ENCODE measurements around the gene TRH.
"Not testable (repeated sequence)": the region's sequence is repeated elsewhere in the genome, so short reads cannot be mapped to it uniquely, and the experiment has no call there.

TRH gene

GRCh38 chr3:129965937-129966336 is 8.6 kb upstream of the TRH start:
- DNase-seq (ENCODE audit: low spot score), result no peak

GRCh38 chr3:129966876-129967275 is 7.6 kb upstream of the TRH start:
- DNase-seq (ENCODE audit: low spot score), result no peak

DNA sequence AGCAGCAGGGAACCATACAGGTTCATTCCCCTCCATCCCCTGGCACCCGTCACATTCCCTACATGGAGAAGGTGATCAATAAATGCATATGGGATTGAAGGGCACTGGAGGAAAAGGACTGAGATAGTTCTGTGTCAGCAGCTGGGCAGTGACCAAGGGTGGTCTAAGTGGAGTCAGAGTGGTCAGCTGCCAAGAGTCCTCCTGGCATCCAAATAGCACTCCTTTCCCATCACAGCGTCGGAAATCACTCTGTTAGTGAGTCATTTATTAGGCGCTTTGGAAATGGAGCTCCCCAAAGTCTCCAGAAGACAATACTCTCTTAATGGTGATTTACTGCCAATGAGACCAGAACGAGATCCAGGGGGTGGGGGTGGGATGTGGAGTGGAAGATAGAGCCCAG is 6.8 kb upstream of the TRH start:
- DNase-seq (ENCODE audit: low spot score), result no peak

- no peak for DNase-seq (ENCODE audit: low spot score)
Observed at GRCh38 chr3:129971351-129972052, 3.0 kb upstream of the TRH start.

DNA sequence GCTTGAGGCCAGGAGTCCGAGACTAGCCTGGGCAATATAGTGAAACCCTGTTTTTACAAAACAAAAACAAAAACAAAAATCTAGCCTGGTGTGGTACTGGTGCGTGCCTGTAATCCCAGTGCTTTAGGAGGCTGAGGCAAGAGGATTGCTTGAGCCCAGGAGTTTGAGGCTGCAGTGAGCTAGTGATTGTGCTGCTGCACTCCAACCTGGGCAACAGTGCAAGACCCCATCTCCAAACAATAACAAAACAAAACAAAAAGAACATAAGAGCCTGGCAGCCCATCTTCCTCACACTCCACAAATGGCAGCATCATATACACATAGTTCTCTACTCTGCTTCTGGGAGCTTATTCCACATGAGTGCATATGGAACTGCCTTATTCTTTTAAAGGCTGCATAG is 2.2 kb upstream of the TRH start:
- no peak for DNase-seq (ENCODE audit: low spot score)

GRCh38 chr3:129973853-129974563 is 512 bp upstream of the TRH start:
- no peak for DNase-seq (ENCODE audit: low spot score)

- peak; percentile 26 for DNase-seq (ENCODE audit: low spot score)
Observed at GRCh38 chr3:129974833-129975704, 549 bp downstream of the TRH start.

DNA sequence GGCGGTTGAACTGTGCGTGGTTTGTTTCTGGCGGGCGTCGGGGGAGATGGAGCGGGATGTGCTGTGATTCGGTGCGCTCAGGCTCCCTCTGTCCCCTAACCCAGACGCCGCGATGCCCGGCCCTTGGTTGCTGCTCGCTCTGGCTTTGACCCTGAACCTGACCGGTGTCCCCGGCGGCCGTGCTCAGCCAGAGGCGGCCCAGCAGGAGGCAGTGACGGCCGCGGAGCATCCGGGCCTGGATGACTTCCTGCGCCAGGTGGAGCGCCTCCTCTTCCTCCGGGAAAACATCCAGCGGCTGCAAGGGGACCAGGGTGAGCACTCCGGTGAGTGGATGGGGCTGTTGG is 1.2 kb downstream of the TRH start:
- DNase-seq (ENCODE audit: low spot score), result peak; percentile 22

DNA sequence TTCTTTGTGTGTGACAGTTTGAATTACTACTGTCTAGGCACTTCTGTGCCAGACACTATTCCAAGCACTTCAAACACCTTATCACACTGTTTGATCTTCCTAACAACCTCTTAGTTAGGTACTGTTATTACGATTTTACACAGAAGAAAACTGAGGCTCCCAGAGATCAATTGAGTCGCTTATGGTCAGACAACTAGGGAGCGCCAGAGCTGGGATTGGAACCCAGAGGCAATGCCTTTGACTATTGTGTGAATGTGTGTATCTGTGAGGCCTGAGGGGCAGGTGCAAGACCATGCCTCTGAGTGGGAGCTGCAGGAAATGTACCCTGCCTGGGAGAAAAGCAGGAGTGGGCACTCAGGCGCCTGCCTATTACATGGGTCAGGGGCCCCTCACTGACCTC is 1.8 kb downstream of the TRH start:
- no peak for DNase-seq (ENCODE audit: low spot score)

DNA sequence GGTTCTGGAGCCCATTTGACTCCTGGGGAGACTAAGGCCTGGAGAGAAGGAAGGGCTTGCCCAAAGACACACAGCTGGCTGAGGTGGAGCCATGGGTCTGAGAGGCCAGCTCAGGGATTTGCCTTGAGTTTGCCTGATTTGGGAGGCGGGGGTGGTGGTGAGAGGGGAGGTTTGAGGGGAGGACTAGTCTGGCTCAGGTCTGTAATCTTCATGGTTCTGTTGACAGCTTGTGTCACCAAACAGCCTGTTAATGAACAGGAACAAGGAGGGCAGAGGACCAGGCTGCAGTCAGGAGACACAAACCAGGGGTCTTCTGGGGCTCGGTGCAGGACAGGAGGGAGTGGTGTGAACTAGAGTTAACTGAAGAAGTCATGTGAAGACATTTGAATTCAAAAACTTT is 3.6 kb downstream of the TRH start:
- DNase-seq (ENCODE audit: low spot score), result no peak

- no peak for DNase-seq (ENCODE audit: low spot score)
Observed at GRCh38 chr3:129979905-129980304, 5.4 kb downstream of the TRH start.

DNA sequence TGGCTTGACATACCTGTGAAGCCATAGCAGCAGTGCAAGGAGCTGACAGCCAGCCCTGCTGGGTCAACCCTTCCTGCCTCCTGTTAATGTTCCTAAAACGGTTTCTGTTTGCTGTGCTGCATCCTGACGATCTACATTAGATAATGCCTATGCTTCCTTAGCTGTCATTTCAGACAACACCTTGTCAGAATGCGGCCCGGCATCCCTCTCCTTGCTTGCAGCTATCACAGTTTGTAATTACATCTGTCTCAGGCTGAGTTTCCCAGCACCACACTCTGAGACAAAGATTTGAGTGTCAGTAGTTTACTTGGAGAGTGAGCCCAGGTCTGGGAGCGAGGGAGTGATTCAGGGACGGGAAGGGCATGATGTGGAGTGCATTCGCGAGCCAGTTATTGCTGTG is 9.0 kb downstream of the TRH start:
- DNase-seq (ENCODE audit: low spot score), result no peak

DNA sequence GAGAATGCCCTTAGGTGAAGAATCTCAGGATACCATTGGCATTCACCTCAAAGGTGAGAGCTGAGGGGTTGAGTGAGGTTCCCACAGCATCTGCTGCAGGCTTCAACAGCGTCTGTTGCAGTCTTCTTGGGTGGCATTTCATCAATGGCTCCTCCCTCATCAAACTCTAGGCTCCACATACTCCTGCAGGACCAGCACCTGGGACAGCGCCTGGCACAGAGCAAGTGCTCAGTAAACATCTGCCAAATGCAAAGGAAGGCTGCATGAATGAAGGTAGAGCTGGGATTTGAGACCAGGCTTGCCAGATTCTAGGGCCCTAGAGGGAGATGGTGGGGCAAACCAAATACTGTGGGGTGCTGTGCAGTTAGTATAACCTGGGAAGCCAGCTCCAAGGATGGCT is 9.6 kb downstream of the TRH start:
- no peak for DNase-seq (ENCODE audit: low spot score)

- no peak for DNase-seq (ENCODE audit: low spot score)
Observed at GRCh38 chr3:129985113-129985512, 10.6 kb downstream of the TRH start.

GRCh38 chr3:129988429-129988828 is 13.9 kb downstream of the TRH start:
- no peak for DNase-seq (ENCODE audit: low spot score)

GRCh38 chr3:129989414-129989813 is 14.9 kb downstream of the TRH start:
- DNase-seq (ENCODE audit: low spot score), result no peak

- DNase-seq (ENCODE audit: low spot score), result peak; percentile 60
Observed at GRCh38 chr3:129992781-129993180, 18.3 kb downstream of the TRH start.

DNA sequence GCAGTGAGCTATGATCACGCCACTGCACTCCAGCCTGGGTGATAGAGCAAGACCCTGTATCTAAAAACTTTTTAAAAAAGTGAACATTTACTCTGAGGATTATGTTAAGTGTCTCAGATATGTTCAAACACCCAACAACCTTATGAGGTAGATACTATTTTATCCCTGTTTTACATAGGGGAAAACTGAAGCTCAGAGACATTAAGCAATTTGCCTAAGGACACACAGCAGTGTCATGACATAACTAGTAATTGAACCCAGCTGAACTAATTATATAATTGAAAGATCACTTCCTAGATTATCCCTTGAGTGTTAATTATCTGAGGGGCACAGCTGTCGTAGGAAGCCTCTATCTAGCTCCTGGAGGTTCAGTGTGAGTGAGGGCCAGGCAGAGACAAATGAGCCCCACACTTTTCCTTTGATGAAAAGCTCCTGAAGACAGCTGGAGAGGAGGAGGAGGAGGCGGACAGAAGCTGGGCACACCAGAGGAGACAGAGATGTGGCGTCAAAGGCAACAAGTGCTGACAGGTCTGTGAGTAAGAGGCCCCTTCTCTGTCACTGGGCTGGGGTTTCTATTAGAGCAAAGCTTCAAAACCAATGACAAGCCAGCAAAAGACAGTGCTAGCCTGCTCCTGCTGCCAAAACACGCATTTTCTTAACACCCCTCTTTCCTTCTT is 20.5 kb downstream of the TRH start:
- no peak for DNase-seq (ENCODE audit: low spot score)

GRCh38 chr3:129996073-129996472 is 21.6 kb downstream of the TRH start:
- DNase-seq (ENCODE audit: low spot score), result no peak

GRCh38 chr3:129999176-129999575 is 24.7 kb downstream of the TRH start:
- DNase-seq (ENCODE audit: low spot score), result not testable (repeated sequence)

- peak; percentile 78 for DNase-seq (ENCODE audit: low spot score)
Observed at GRCh38 chr3:130002666-130003598, 28.4 kb downstream of the TRH start.
